HG03159 (cell line): ENCODE measurements around the gene NQO2.
"Not testable (repeated sequence)": the region's sequence is repeated elsewhere in the genome, so short reads cannot be mapped to it uniquely, and the experiment has no call there.

Experiments used
- ATAC-seq: cut with Tn5 transposase; IDR thresholded peaks from one replicate; pipeline ENCODE4 v1.9.1; 2021; ENCODE audit warnings: mild to moderate bottlenecking, moderate library complexity; ENCODE audit not compliant: unreplicated experiment

Gene NQO2

DNA sequence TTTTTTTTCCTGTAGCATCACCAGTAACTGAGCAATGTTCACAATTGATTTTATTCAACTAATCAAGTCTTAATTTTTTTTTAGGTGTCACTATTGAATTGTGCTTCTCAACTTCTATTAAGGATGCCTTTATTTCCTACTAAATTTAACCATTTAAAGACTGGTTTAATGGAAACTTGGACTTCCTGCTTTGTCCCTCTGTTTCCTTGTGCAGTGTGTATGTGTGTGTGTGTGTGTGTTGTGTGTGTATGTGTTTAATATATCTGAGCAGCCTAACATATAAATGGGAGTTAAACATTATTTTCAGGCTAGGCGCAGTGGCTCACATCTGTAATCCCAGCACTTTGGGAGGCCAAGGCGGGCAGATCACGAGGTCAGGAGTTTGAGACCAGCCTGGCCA lies 30.1 kb upstream of the NQO2 start:
- no peak for ATAC-seq

DNA sequence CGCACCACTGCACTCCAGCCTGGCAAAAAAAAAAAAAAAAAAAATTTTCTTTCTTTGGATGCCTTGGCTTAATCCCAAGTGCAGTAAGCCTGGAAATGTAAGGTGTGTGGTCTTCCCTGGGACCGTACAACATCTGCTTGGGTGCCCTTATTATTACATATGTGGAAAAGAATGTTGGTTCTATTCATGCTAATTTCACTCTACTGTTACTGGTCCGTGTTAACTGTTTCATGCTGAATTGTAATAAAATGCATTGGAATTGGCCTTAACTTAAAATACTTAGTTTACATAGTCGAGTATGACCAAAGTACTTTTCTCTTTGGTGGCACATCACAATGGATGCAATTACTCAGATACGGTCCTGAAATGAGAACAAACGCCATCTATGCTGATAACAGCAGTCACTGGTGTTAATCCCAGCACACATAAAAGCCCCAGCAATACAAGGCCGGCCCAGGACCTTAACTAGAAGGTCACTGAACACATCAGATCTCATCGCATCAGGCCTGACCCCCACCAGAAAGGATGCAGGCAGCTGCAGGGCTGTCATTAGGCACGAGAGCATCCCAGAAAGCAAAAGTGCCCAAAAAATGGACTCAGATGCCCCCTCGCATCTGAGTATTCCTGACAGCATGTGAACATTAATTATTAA lies 29.5 kb upstream of the NQO2 start:
- no peak for ATAC-seq

DNA sequence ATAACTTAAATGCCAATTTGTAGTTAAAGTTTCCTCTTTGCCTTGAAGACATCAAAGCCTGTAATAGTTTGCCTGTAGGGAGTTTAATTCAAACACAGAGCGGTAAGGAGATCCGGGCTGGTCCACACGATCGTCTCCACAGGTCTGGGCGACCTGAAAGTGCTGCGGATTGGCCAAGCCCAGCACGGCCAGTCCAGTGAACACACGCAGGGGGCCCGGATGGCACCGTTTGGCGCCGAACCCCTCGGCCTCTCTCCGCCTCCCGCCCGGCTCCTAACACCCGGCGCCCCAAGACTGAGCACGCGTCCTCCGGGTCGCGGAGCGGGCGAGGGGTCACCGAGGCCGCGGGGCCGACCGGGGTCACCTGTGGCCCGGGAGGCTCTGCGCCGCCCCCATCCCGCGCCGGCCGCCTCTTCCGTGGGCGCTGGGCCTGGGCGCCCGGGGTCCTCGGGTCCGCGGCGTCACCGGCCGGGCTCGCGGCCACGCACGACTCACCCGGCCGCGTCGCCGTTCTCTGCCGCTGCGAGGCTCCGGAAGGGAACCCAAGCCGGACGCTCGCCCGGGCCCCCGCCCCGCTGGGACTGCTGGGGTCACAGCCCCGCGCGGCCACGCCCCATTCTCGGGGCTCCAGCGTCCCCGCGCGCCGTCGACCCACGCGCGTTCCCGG lies 28.8 kb upstream of the NQO2 start:
- ATAC-seq: no peak

DNA sequence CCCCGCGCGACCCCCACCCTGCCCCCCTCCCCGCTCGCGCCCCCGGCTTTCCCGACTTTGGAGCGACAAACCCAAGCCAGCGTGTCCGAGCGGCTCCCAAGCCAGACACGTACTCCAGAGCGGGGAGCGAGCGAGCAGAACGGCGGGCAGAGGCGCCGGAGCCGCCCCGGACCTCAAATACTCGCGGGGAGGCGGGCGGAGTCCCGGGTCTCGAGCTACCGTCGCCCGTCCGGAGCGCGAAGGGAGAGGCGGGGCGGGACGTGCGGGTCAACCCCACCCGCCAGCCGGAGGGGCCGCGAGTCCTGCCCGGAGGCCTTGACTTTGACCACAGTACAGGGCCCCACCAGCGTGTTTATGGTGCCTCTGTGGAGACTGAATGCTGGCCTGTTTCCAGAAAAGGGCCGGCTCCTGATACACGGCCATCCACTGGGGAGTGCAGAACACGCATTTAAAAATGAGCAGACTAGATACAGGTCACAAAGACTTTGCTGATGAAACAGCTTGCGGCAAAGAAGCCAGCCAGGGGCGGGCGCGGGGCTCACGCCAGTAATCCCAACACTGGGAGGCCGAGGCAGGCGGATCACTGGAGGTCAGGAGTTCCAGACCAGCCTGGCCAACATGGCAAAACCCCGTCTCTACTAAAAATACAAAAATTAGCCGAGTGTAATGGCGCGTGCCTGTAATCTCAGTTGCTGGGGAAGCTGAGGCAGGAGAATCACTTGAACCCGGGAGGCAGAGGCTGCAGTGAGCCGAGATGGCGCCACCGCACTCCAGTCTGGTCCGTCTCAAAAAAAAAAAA lies 28.1 kb upstream of the NQO2 start, which contains the start of gene SERPINB6:
SERPINB6 (minus strand) TSS at position 148 of the 799 bp plus-strand sequence. CDS start 12,235 bp downstream, outside the sequence.
- no peak for ATAC-seq

DNA sequence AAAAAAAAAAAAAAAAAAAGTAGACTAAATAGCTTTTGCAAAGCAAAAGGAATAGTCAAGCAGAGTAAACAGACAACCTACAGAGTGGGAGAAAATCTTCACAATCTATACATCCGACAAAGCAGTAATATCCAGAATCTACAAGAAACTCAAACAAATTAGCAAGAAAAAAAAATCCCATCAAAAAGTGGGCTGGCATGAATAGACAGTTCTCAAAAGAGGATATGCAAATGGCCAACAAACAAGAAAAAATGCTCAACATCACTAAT lies 27.5 kb upstream of the NQO2 start:
- ATAC-seq: not testable (repeated sequence)

DNA sequence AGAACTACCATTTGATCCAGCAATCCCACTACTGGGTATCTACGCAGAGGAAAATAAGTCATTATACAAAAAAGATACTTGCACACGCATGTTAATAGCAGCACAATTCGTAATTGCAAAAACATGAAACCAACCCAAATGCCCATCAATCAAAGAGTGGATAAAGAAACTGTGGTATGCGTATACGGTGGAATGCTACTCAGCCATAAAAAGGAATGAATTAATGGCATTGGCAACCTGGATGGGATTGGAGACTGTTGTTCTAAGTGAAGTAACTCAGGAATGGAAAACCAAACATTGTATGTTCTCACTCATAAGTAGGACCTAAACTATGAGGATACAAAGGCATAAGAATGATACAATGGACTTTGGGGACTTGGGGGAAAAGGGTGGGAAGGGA lies 27.0 kb upstream of the NQO2 start:
- ATAC-seq: not testable (repeated sequence)

DNA sequence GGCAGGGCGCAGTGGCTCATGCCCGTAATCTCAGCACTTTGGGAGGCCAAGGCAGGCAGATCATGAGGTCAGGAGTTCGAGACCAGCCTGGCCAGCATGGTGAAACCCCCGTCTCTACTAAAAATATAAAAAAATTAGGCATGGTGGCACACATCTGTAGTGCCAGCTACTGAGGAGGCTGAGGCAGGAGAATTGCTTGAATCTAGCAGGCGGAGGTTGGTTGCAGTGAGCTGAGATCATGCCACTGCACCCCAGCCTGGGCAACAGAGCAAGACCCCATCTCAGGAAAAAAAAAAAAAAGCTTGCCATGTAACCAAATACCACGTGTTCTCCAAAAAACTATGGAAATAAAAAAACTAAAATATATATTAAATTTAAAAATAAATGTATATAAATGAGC lies 26.5 kb upstream of the NQO2 start:
- ATAC-seq: not testable (repeated sequence)

DNA sequence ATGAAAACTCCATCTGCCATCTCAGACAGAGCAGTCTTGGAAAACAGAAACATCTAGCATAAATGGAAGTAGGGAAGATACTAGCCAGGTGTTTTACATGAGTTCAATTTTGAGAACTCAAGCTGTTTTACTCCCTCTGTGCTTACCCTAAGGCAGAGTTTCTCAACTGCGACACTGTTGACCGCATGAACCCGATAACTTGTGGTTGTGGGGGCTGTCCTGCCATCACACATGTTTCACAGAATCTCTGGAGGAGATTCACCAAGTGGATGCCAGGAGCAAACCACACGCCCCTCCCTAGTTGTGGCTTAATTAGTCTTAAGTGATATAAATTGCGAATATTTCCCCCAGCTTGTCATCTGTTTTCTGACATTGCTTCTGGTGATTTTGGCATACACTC lies 26.0 kb upstream of the NQO2 start:
- ATAC-seq: no peak

DNA sequence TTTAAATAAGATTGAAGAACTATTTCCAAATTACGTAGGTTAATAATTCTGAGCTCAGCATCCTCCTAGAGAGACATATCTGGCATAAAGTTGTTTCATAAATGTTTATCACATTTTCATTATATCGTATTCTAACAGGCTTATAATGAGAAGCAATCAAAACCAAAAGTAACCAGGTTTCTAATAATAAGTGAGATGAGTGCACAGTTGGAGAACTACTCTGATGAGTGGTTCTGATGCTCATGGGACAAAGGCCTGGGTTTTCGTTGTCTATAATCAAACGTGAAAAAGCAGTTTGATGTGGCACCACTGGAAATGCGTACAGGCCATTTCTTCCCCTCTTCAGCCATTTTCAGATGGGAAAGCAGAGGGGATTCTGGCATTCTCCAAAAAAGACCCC lies 23.6 kb upstream of the NQO2 start:
- ATAC-seq: no peak

DNA sequence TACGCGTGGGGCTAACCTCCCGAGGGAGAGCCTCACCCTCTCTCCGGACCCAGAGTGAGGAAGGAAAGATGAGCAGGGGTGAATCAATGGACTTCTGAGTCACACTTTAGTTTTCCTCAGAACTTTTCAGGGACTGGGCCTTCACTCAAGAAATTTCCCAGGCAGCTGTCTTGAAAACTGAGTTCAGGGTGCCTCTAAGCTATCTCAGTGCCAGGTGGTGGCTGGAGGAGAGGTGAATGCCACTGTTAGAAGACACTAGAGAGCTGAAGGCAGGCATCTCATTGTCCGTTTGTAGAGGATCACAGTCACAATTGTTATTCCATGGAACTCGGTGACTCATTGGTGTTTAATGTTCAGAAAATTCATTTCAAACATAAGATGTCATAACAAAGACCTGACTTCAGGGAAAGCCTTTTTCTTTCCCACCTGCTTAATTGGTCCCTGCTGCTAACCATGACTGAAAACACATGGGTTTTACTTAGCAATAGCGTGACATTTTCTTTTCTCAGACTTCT lies 23.1 kb upstream of the NQO2 start:
- ATAC-seq: no peak

DNA sequence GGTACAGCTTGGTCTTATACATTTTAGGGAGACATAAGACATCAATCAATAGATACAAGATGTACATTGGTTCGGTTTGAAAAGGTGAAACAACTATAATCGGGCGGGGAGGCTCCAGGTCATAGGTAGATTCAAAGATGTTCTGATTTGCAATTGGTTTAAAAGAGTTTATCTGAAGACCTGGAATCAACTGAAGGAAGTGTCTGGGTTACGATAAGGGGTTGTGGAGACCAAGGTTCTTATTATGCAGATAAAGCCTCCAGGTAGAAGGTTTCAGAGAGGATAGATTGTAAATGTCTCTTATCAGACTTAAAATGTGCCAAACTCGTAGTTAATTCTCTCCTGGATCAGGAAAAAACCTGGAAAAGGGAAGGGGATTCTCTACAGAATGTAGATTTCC lies 22.4 kb upstream of the NQO2 start:
- no peak for ATAC-seq

DNA sequence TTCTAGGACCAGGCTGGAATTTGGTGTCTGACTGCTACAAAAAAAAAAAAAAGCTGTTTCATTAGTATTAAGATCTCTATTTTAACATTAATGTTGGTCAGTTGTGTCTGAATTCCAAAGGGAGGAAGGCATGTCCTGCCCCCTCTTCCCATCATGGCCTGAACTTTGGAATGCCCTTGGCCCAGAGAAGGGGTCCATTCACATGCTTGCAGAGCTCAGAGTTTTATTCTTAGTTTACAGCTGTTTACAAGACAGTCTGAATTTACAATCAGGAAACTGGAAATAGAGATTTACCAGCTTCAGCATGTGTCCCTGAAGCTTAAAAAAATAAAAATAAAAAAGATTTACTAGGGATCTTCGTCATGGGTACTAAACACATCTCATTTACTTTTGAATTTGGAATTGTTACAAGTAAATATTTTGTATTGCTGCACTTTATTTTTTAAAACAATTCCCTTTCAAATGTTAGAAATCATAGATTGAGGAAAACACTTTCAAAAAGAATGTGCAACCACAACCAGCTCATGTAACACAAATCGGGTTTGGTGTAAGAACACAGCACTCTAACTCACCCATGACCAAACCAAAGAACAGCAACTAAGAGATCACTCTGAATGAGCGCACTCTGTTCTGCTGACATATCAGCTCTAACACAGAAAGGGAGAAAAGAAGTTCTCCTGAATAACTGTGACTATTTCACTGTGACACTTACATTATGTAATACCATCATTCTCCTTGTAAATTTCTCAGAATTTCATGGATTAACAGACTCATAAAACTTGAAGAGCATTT lies 21.7 kb upstream of the NQO2 start:
- no peak for ATAC-seq

DNA sequence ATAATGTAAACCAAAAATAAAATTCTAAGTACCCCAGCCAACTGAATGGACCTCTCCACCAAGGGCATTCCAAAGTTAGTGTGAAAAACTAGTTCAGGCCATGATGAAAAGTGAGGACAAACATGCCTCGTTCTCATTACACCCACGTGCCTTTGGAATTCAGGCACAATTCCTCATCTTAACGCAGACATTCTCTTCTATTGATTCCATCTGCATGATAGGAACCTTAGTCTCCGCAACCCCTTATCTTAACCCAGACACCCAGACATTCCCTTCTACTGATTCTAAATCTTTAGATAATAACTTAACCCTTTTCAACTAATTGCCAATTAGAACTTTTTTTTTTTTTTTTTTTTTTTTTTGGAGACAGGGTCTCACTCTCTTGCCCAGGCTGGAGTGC lies 20.8 kb upstream of the NQO2 start:
- ATAC-seq: no peak

DNA sequence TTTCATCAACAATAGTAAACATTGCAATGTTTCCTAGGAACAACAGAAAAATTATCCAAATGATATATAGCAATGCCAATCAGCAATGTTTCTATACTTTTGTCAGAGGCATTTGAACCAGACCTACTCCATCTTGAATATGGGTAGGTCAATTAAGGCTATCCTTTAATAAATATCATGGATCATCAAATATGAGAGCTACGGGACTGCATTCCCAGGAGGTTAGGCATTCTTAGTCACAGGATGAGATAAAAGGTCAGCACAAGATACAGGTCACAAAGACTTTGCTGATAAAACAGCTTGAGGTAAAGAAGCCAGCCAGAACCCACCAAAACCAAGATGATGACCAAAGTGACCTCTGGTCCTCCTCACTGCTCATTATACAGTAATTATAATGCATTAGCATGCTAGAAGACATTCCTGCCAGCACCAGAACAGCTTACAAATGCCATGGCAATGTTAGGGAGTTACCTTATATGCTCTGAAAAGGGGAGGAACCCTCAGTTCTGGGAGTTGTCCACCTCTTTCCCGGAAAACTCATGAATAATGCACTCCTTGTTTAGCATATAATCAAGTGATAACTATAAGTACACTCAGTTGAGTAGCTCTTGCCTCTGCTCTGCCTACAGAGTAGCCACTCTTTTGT lies 19.8 kb upstream of the NQO2 start:
- ATAC-seq: no peak

DNA sequence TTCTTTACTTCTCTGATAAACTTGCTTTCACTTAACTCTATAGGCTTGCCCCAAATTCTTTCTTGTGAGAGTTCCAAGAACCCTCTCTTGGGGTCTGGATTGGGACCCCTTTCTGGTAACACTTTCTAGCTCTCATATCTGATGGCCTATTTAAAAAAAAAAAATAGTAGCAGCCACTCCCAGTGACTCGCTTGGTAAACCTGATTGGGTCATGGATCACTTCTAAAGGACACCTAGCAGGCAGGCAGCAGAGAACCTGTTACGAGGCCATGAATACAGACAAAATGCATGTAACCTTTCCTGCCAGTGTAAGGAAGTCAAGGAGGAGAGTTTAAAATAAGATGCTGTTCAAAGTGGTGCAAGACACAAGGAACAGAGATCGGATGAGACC lies 19.2 kb upstream of the NQO2 start:
- no peak for ATAC-seq

DNA sequence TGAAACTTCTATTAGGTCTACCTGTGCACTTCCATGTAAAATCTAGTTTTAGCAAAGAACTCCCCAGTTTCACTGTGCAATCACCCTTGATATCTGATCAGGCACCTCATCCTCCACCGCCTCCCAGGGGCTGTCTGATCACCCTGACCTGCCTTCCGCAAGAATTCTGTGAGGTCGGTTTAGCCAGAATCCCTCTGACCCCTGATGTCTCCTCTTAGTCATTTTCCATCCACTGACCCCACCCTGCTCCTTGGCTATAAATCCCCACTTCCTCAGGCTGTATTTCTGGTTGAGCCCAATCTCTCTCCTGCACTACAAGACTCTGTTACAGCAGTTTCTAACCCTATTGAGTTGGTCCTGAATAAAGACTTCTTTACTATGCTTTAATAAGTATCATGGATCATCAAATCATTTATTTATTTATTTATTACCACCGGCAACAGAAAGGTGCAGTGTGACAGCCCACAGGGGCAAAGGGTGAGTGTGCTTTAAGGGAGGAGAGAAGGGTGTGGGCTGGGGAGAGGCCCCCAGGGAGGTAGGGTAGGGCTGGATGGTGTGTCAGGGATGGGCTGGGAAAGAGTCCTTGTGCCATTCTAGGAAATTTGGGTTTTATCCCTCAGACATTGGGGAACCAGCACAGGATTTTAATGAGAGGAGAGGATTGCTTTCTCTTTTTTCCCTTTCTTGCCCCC lies 17.1 kb upstream of the NQO2 start:
- ATAC-seq: no peak

DNA sequence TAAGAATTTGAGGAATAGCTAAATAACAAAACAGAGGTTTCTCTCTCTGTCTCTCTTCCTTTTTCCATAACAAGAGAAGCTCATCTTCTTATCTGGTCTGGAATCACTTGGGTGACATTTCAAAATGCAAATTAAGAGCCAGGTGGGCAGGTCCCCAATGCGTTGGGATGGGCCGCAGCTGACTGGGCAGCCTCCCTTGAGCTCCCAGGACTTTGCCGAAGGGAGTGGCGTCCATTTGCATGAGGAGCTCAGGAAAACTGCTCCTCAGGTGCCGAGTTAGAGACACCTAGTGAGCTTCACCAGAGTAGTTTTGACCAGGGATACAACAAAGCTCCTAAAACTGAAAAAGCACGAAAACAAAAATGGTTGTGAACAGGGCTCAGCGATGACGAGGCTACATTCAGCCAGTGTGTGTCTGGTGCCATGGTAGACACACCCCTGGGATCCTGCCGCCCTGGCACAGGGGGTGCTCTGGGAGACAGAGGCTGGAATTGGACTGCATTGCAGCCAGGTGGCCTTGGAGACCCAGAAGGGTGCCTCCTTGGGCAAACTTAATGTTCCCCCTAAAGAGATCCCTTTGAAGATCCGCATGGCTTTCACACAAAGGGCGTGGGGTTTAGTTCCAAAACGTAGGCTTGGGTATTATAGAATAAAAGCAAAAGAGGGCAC lies 14.8 kb upstream of the NQO2 start:
- no peak for ATAC-seq

DNA sequence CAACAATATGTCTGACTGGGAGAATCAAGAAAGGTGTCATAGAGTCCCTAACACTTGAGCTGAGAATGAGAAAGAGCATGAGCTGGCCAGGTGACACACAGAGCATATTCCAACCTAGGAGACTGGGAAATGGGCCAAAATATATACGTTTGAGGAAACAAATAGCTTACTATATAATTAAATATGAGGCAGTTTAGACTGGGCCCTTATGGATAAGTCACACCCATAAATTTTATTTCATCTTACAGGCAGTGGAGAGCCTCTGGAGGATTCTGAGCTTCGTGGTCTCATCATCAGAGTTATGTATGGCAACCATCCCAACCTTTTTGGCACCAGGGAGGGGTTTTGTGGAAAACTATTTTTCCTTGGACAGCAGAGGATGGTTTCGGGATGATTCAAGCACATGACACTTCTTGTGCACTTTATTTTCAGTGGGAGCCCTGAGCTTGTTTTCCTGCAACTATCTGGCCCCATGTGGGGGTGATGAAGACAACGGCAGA lies 12.9 kb upstream of the NQO2 start:
- ATAC-seq: no peak

DNA sequence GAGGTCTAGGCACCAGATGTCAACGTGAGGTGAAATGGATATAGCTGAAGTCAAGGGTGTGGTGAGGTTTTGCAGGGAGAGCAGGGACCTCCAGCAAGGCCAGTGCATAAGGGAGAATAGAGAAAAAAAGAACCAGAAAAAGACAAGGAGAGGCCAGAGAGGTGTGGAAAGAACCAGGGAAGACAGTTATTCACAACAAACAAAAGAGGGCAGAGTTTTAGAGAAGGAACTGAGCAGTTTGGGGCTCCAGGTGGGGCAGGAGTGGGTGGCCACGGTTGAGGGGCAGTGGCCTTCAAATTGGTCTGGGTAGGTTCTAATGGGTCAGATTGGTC lies 11.6 kb upstream of the NQO2 start:
- no peak for ATAC-seq
